HEK293 (cell line): ENCODE results near the gene GABRD.

Source experiments
- MYNN ChIP-seq: fragments of 450-650 bp; formaldehyde crosslinking; IDR thresholded peaks from 2 replicates; pipeline ENCODE4 v1.5.1; 2016; ENCODE audit warnings: missing biosample characterization, missing genetic modification characterization, borderline replicate concordance
- ZNF10 ChIP-seq: fragments of 450-650 bp; formaldehyde crosslinking; IDR thresholded peaks from 2 replicates; pipeline ENCODE4 v1.5.1; 2017; ENCODE audit warnings: missing biosample characterization, missing genetic modification characterization
- ZNF274 ChIP-seq, 2 experiments: fragments of 200-500 bp in 1 of 2; fragments of 450-650 bp in 1 of 2; sonication (Bioruptor generic) in 1 of 2; formaldehyde crosslinking in 1 of 2; IDR thresholded peaks; 2 replicates each; pipeline versions ENCODE4 v1.5.1 to v1.6.1; 2014 to 2016; ENCODE audit warnings: borderline replicate concordance in 1 of 2, inconsistent platforms in 1 of 2, low read length in 1 of 2, missing biosample characterization in 1 of 2, missing genetic modification characterization in 1 of 2
- ZNF768 ChIP-seq: fragments of 450-650 bp; formaldehyde crosslinking; IDR thresholded peaks from 2 replicates; pipeline ENCODE4 v1.5.1; 2018; ENCODE audit warnings: missing biosample characterization, mild to moderate bottlenecking, missing genetic modification characterization
- ZSCAN23 ChIP-seq: fragments of 450-650 bp; formaldehyde crosslinking; IDR thresholded peaks from 2 replicates; pipeline ENCODE4 v1.5.1; 2016; ENCODE audit warnings: missing biosample characterization, missing genetic modification characterization
- TF ChIP-seq, protein P1 (sequence below): fragments of 450-650 bp; formaldehyde crosslinking; IDR thresholded peaks from 2 replicates; pipeline ENCODE4 v1.5.1; 2016; ENCODE audit warnings: missing biosample characterization, missing genetic modification characterization
- TF ChIP-seq, protein P2 (sequence below): fragments of 450-650 bp; formaldehyde crosslinking; IDR thresholded peaks from 2 replicates; pipeline ENCODE4 v1.5.1; 2016; ENCODE audit warnings: missing biosample characterization, missing genetic modification characterization
- TF ChIP-seq, protein P3 (sequence below): fragments of 450-650 bp; formaldehyde crosslinking; IDR thresholded peaks from 2 replicates; pipeline ENCODE4 v1.5.1; 2016; ENCODE audit warnings: missing biosample characterization, missing genetic modification characterization
- TF ChIP-seq, protein P4 (sequence below): fragments of 450-650 bp; IDR thresholded peaks from 2 replicates; pipeline ENCODE4 v1.5.1; 2018; ENCODE audit warnings: missing biosample characterization, missing genetic modification characterization

DNA sequence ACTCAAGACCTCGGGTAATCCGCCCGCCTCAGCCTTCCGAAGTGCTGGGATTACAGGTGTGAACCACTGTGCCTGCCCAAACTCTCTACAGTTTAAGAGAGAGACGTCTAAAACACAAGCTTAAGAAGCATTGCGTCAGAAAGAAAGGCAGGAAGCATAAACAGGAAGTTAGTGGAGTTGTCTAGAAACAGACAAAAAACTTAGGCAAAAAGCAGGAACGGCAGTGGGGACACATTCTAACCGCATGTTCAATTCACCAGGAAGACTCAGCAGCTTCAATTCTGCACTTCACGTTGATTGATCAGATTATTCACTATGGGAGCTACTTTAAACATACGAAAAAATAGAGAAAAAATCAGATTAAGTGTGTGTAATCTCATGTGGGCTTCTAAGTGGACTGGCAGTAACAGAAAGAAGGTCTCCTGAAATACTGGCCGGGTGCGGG is 22.9 kb upstream of the GABRD start:
- TF ChIP-seq ZSCAN23 (tag by site-specific recombination) (no peak), MYNN (no peak), ZNF274 (IDR thresholded peaks at IDR 0.05; ENCODE audit: low read length) (no peak), ZNF274 (tag by site-specific recombination; IDR thresholded peaks at IDR 0.05; ENCODE audit: borderline replicate concordance) (no peak), ZNF10 (tag by site-specific recombination) (no peak), ZNF768 (no peak)
- TF ChIP-seq, protein P1, sequence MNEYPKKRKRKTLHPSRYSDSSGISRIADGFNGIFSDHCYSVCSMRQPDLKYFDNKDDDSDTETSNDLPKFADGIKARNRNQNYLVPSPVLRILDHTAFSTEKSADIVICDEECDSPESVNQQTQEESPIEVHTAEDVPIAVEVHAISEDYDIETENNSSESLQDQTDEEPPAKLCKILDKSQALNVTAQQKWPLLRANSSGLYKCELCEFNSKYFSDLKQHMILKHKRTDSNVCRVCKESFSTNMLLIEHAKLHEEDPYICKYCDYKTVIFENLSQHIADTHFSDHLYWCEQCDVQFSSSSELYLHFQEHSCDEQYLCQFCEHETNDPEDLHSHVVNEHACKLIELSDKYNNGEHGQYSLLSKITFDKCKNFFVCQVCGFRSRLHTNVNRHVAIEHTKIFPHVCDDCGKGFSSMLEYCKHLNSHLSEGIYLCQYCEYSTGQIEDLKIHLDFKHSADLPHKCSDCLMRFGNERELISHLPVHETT (tag by site-specific recombination), result no peak
- TF ChIP-seq, protein P2, sequence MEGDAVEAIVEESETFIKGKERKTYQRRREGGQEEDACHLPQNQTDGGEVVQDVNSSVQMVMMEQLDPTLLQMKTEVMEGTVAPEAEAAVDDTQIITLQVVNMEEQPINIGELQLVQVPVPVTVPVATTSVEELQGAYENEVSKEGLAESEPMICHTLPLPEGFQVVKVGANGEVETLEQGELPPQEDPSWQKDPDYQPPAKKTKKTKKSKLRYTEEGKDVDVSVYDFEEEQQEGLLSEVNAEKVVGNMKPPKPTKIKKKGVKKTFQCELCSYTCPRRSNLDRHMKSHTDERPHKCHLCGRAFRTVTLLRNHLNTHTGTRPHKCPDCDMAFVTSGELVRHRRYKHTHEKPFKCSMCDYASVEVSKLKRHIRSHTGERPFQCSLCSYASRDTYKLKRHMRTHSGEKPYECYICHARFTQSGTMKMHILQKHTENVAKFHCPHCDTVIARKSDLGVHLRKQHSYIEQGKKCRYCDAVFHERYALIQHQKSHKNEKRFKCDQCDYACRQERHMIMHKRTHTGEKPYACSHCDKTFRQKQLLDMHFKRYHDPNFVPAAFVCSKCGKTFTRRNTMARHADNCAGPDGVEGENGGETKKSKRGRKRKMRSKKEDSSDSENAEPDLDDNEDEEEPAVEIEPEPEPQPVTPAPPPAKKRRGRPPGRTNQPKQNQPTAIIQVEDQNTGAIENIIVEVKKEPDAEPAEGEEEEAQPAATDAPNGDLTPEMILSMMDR, result no peak
- TF ChIP-seq, protein P3, sequence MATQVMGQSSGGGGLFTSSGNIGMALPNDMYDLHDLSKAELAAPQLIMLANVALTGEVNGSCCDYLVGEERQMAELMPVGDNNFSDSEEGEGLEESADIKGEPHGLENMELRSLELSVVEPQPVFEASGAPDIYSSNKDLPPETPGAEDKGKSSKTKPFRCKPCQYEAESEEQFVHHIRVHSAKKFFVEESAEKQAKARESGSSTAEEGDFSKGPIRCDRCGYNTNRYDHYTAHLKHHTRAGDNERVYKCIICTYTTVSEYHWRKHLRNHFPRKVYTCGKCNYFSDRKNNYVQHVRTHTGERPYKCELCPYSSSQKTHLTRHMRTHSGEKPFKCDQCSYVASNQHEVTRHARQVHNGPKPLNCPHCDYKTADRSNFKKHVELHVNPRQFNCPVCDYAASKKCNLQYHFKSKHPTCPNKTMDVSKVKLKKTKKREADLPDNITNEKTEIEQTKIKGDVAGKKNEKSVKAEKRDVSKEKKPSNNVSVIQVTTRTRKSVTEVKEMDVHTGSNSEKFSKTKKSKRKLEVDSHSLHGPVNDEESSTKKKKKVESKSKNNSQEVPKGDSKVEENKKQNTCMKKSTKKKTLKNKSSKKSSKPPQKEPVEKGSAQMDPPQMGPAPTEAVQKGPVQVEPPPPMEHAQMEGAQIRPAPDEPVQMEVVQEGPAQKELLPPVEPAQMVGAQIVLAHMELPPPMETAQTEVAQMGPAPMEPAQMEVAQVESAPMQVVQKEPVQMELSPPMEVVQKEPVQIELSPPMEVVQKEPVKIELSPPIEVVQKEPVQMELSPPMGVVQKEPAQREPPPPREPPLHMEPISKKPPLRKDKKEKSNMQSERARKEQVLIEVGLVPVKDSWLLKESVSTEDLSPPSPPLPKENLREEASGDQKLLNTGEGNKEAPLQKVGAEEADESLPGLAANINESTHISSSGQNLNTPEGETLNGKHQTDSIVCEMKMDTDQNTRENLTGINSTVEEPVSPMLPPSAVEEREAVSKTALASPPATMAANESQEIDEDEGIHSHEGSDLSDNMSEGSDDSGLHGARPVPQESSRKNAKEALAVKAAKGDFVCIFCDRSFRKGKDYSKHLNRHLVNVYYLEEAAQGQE (tag by site-specific recombination), result no peak
- TF ChIP-seq, protein P4, sequence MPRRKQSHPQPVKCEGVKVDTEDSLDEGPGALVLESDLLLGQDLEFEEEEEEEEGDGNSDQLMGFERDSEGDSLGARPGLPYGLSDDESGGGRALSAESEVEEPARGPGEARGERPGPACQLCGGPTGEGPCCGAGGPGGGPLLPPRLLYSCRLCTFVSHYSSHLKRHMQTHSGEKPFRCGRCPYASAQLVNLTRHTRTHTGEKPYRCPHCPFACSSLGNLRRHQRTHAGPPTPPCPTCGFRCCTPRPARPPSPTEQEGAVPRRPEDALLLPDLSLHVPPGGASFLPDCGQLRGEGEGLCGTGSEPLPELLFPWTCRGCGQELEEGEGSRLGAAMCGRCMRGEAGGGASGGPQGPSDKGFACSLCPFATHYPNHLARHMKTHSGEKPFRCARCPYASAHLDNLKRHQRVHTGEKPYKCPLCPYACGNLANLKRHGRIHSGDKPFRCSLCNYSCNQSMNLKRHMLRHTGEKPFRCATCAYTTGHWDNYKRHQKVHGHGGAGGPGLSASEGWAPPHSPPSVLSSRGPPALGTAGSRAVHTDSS (tag by site-specific recombination), result no peak
